OCI-LY7 (cell line): Measurements from ENCODE around the gene ROBO1. TPM values are rescaled to one million over a fixed set of nuclear protein-coding genes. Genes with fewer than 3 reads are reported as not detected.

Source experiments
- BruUV-seq: library from RNA; stranded (reverse); fragments of 400-500 nt; replicated peaks from 2 replicates; lab custom pipeline; 2021; lab: Mats Ljungman, UMichigan
- CTCF ChIA-PET: fragments of 300-600 bp; sonication (Branson Sonifier 250); formaldehyde crosslinking; loops from one replicate; lab custom pipeline; 2022; ENCODE audit warnings: antibody characterized with exemption; ENCODE audit not compliant: unreplicated experiment; lab: Charles Lee
- POLR2A ChIA-PET: fragments of 300-600 bp; sonication (Branson Sonifier 250); formaldehyde crosslinking; loops from one replicate; lab custom pipeline; 2022; ENCODE audit warnings: antibody characterized with exemption; lab: Charles Lee
- DNase-seq: peaks from one replicate; pipeline ENCODE4 v3.0.0-alpha.2; 2015; ENCODE audit warnings: low spot score
- H2AFZ ChIP-seq: fragments of 200-600 bp; sonication (generic), shearing (Covaris generic); 2 replicates; pipeline ENCODE4 v1.6.1; 2014; ENCODE audit warnings: mild to moderate bottlenecking, antibody characterized with exemption, low read length, moderate library complexity
- H3K27ac ChIP-seq: fragments of 200-600 bp; sonication (generic); 2 replicates; pipeline ENCODE4 v1.5.1; 2014; ENCODE audit warnings: mixed run types, low read depth, mild to moderate bottlenecking, moderate library complexity, low read length, inconsistent platforms; ENCODE audit not compliant: poor library complexity, severe bottlenecking
- H3K36me3 ChIP-seq: fragments of 200-600 bp; sonication (generic); 2 replicates; pipeline ENCODE4 v1.6.1; 2014; ENCODE audit warnings: mild to moderate bottlenecking, antibody characterized with exemption, low read length, moderate library complexity, mixed read lengths; ENCODE audit not compliant: insufficient read depth
- H3K4me1 ChIP-seq: fragments of 200-600 bp; sonication (generic); 2 replicates; pipeline ENCODE4 v1.5.1; 2014; ENCODE audit warnings: mild to moderate bottlenecking, low read length; ENCODE audit not compliant: insufficient read depth, poor library complexity, severe bottlenecking
- H3K4me2 ChIP-seq: fragments of 200-600 bp; sonication (generic); 2 replicates; pipeline ENCODE4 v1.6.1; 2014; ENCODE audit warnings: mild to moderate bottlenecking, low read length
- H3K4me3 ChIP-seq: fragments of 200-600 bp; sonication (generic); 2 replicates; pipeline ENCODE4 v1.5.1; 2014; ENCODE audit warnings: mild to moderate bottlenecking, low read depth, low read length; ENCODE audit not compliant: poor library complexity, severe bottlenecking
- H3K79me2 ChIP-seq: fragments of 200-600 bp; sonication (generic); 2 replicates; pipeline ENCODE4 v1.6.1; 2016; ENCODE audit warnings: low read depth, mild to moderate bottlenecking, low read length, moderate library complexity, mixed read lengths; ENCODE audit not compliant: insufficient read depth
- H3K9me2 ChIP-seq: fragments of 200-600 bp; sonication (generic); 2 replicates; pipeline ENCODE4 v1.6.1; 2016; ENCODE audit warnings: mild to moderate bottlenecking, low read length, mixed read lengths; ENCODE audit not compliant: insufficient read depth
- H3K9me3 ChIP-seq: fragments of 200-600 bp; sonication (generic); 2 replicates; pipeline ENCODE4 v1.6.1; 2014; ENCODE audit warnings: mild to moderate bottlenecking, mixed run types, low read length, mixed read lengths
- H4K20me1 ChIP-seq: fragments of 200-600 bp; sonication (generic); 2 replicates; pipeline ENCODE4 v1.6.1; 2014; ENCODE audit warnings: mild to moderate bottlenecking, antibody characterized with exemption, low read length, moderate library complexity, mixed read lengths; ENCODE audit not compliant: insufficient read depth
- CTCF ChIP-seq: fragments of 200-600 bp; sonication (generic); conservative IDR thresholded peaks from 2 replicates; pipeline ENCODE4 v1.5.1; 2014; ENCODE audit warnings: mild to moderate bottlenecking, antibody characterized with exemption, low read length, moderate library complexity, mixed read lengths
- EZH2phosphoT487 ChIP-seq: fragments of 200-600 bp; sonication (generic); IDR thresholded peaks from 2 replicates; pipeline ENCODE4 v1.6.1; 2018; ENCODE audit warnings: low read depth, borderline replicate concordance, mild to moderate bottlenecking, mixed run types, antibody characterized with exemption, low read length, moderate library complexity, mixed read lengths
- intact Hi-C: fragments of 100-400 bp; cut with micrococcal nuclease; formaldehyde crosslinking; loops from one replicate; pipeline ENCODE4 v1.10.0; 2022; ENCODE audit not compliant: unreplicated experiment
- total RNA-seq, 2 experiments: library from RNA; depleted of rRNA in 1 of 2; stranded (reverse); fragments of >200 nt in 1 of 2; shearing (Covaris generic) in 1 of 2; gene quantifications; 2 replicates each; pipeline ENCODE4 v1.2.3, GENCODE V29; 2014 to 2022

The ROBO1 gene
- total RNA-seq, 2 experiments from 2014 or later, result not detected

GRCh38 chr3:79606414-79606813 is 161.4 kb downstream of the ROBO1 start:
- BruUV-seq, result no TSS peak
- Histone ChIP-seq H3K9me2 (no peaks in the 10 kb centered on the region), H4K20me1 (no peaks in the 10 kb centered on the region), H2AFZ (no peak overlapping the region), H3K4me3 (no peak overlapping the region), H3K9me3 (no peaks in the 10 kb centered on the region), H3K4me1 (no peaks in the 10 kb centered on the region), H3K4me2 (no peak overlapping the region), H3K27ac (no peak overlapping the region), H3K36me3 (no peaks in the 10 kb centered on the region), H3K79me2 (no peaks in the 10 kb centered on the region)
- TF ChIP-seq CTCF (no peak), EZH2phosphoT487 (no peak)
- intact Hi-C loops, result no loop called here
- POLR2A ChIA-PET, result no interaction called here
- CTCF ChIA-PET, result no interaction called here
- DNase-seq, result no peak

GRCh38 chr3:79604681-79605080 is 163.1 kb downstream of the ROBO1 start:
- no peak for TF ChIP-seq EZH2phosphoT487
- TF ChIP-seq CTCF, result no peak
- no TSS peak for BruUV-seq
- DNase-seq, result no peak
- Histone ChIP-seq H3K79me2 (no peaks in the 10 kb centered on the region), H2AFZ (no peak overlapping the region), H3K4me2 (no peak overlapping the region), H3K27ac (no peak overlapping the region), H3K4me1 (no peaks in the 10 kb centered on the region), H3K4me3 (no peak overlapping the region), H3K9me3 (no peaks in the 10 kb centered on the region), H3K36me3 (no peaks in the 10 kb centered on the region), H4K20me1 (no peaks in the 10 kb centered on the region), H3K9me2 (no peaks in the 10 kb centered on the region)
- ChIA-PET CTCF (no interaction called here), POLR2A (no interaction called here)
- intact Hi-C loops, result no loop called here

- Histone ChIP-seq H4K20me1 (no peaks in the 10 kb centered on the region), H2AFZ (no peak overlapping the region), H3K36me3 (no peaks in the 10 kb centered on the region), H3K4me3 (no peak overlapping the region), H3K4me1 (no peaks in the 10 kb centered on the region), H3K9me2 (no peaks in the 10 kb centered on the region), H3K4me2 (no peak overlapping the region), H3K27ac (no peak overlapping the region), H3K9me3 (no peaks in the 10 kb centered on the region), H3K79me2 (no peaks in the 10 kb centered on the region)
- no peak for DNase-seq
- ChIA-PET CTCF (no interaction called here), POLR2A (interaction anchor here (0.6 kb wide), 1 partner anchor 1231 kb away, joined by 5 read pairs; no protein-coding TSS in a partner anchor)
- no peak for TF ChIP-seq EZH2phosphoT487
- no peak for TF ChIP-seq CTCF
- intact Hi-C loops, result no loop called here
- BruUV-seq, result no TSS peak
Measured at GRCh38 chr3:79602385-79602784, 165.4 kb downstream of the ROBO1 start.
